H1 (cell line): ENCODE measurements around the gene IL4. TPM values are rescaled to one million over a fixed set of nuclear protein-coding genes. Genes with fewer than 3 reads are reported as not detected.

ENCODE experiments used
- BACH1 ChIP-seq: IDR thresholded peaks from 2 replicates; pipeline ENCODE4 v1.6.1; 2012; ENCODE audit warnings: low read length, improper control_type of control experiment
- BCL11A ChIP-seq, 2 experiments: IDR thresholded peaks; one replicate each; pipeline ENCODE4 v1.6.1; 2011; ENCODE audit warnings: low read depth in 2 of 2, low read length in 2 of 2, mild to moderate bottlenecking in 2 of 2
- BRCA1 ChIP-seq: IDR thresholded peaks from 2 replicates; pipeline ENCODE4 v1.6.1; 2012; ENCODE audit warnings: low read depth, low read length, improper control_type of control experiment
- SIN3A ChIP-seq, 2 experiments: IDR thresholded peaks in 1 of 2; conservative IDR thresholded peaks in 1 of 2; 2 replicates each; pipeline ENCODE4 v1.6.1; 2011 to 2012; ENCODE audit warnings: low read length in 2 of 2, improper control_type of control experiment in 1 of 2, low read depth in 1 of 2, mild to moderate bottlenecking in 1 of 2
- polyA plus RNA-seq, 7 experiments: library from polyadenylated mRNA; depleted of rRNA in 3 of 7; stranded (reverse) in 5 of 7; unstranded in 2 of 7; fragments of >200 nt in 5 of 7; fragments of 200-250 nt in 2 of 7; gene quantifications; 1 replicate in 5 of 7; 2 replicates in 1 of 7; 4 replicates in 1 of 7; pipeline versions ENCODE4 v1.2.1 to v1.2.3, GENCODE V29; 2011 to 2013; ENCODE audit warnings: missing spikeins in 2 of 7, mixed read lengths in 2 of 7
- total RNA-seq: library from RNA; stranded (reverse); fragmentation: NEBNext Ultra II Directional; extraction: Animal tissue kit (Norgen Biotek cat#: 25700); gene quantifications from 2 replicates; pipeline ENCODE4 v1.2.1, GENCODE V29; 2021
- TF ChIP-seq, protein P1 (sequence below): IDR thresholded peaks from 2 replicates; pipeline ENCODE4 v1.6.1; 2011; ENCODE audit warnings: low read length, improper control_type of control experiment

Gene IL4
- total and polyA plus RNA-seq, 2 of the 8 experiments (the other 6 are each of a cell fraction or from before 2014, with no cell fraction given) = not detected

DNA sequence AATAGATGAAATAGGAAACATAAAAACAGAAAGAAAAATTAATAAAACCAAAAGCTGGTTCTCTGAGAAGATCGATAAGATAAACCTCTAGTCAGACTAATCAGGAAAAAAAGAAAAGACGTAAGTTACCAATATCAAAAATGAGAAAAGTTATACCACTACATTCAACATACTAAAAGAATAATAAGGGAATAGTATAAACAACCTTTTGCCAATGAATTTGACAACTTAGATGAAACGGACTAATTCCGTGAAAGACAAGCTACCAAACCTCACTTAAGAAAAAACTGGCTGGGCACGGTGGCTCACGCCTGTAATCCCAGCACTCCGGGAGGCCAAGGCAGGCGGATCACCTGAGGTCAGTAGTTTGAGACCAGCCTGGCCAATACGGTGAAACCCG, 56.1 kb downstream of the IL4 start (continued):
- TF ChIP-seq SIN3A (conservative IDR thresholded peaks at IDR 0.05 in 1 of 2, IDR thresholded peaks at IDR 0.05 in 1 of 2; ENCODE audit: low read depth in 1 of 2, low read length in 2 of 2) (no peak), BRCA1 (no peak), BCL11A (IDR thresholded peaks at IDR 0.05; ENCODE audit: low read depth in 2 of 2, low read length in 2 of 2) (no peak), BACH1 (no peak)
- TF ChIP-seq, protein P1, sequence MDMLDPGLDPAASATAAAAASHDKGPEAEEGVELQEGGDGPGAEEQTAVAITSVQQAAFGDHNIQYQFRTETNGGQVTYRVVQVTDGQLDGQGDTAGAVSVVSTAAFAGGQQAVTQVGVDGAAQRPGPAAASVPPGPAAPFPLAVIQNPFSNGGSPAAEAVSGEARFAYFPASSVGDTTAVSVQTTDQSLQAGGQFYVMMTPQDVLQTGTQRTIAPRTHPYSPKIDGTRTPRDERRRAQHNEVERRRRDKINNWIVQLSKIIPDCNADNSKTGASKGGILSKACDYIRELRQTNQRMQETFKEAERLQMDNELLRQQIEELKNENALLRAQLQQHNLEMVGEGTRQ = no peak
- TF ChIP-seq, all 59 proteins: peak for 0

Other genes starting within 250 kb of the IL4 start
- gene IRF1, start 183.2 kb upstream of the IL4 start, total RNA-seq = 8.5 TPM in 2 replicates
- gene IRF1, start 183.2 kb upstream of the IL4 start, polyA plus RNA-seq (2011; rRNA removed) = 2.9 and 4.0 TPM in 2 replicates
- not detected in 2 replicates for gene IL5, start 130.5 kb upstream of the IL4 start, total RNA-seq
- gene IL5, start 130.5 kb upstream of the IL4 start, polyA plus RNA-seq (2011; rRNA removed) = not detected in 2 replicates
- 39.4 and 40.8 TPM in 2 replicates for gene RAD50, start 117.0 kb upstream of the IL4 start, total RNA-seq
- 6.4 and 10.1 TPM in 2 replicates for gene RAD50, start 117.0 kb upstream of the IL4 start, polyA plus RNA-seq (2011; rRNA removed)
- gene IL13, start 15.8 kb upstream of the IL4 start, total RNA-seq = not detected in 2 replicates
- not detected in 2 replicates for gene IL13, start 15.8 kb upstream of the IL4 start, polyA plus RNA-seq (2011; rRNA removed)
- 11.5 and 13.1 TPM in 2 replicates for gene KIF3A, start 63.6 kb downstream of the IL4 start, total RNA-seq
- gene KIF3A, start 63.6 kb downstream of the IL4 start, polyA plus RNA-seq (2011; rRNA removed) = 2.2 and 3.1 TPM in 2 replicates
- 1.4 TPM in 2 replicates for gene CCNI2, start 73.4 kb downstream of the IL4 start, total RNA-seq
- gene CCNI2, start 73.4 kb downstream of the IL4 start, polyA plus RNA-seq (2011; rRNA removed) = 1.3 and 2.3 TPM in 2 replicates
- 33.0 and 33.8 TPM in 2 replicates for gene SEPTIN8, start 103.2 kb downstream of the IL4 start, total RNA-seq
- 21.2 and 25.8 TPM in 2 replicates for gene SEPTIN8, start 103.2 kb downstream of the IL4 start, polyA plus RNA-seq (2011; rRNA removed)
- 0.09 and 0.10 TPM in 2 replicates for gene SOWAHA, start 139.3 kb downstream of the IL4 start, total RNA-seq
- gene SOWAHA, start 139.3 kb downstream of the IL4 start, polyA plus RNA-seq (2011; rRNA removed) = 0.11 and 0.17 TPM in 2 replicates
- 5.2 and 5.7 TPM in 2 replicates for gene SHROOM1, start 156.7 kb downstream of the IL4 start, total RNA-seq
- gene SHROOM1, start 156.7 kb downstream of the IL4 start, polyA plus RNA-seq (2011; rRNA removed) = 3.9 and 11.8 TPM in 2 replicates
- 0.34 TPM in 1 of 2 replicates, not detected in the other for gene GDF9, start 192.5 kb downstream of the IL4 start, total RNA-seq
- gene GDF9, start 192.5 kb downstream of the IL4 start, polyA plus RNA-seq (2011; rRNA removed) = 0.14 and 0.22 TPM in 2 replicates
- 282 and 293 TPM in 2 replicates for gene UQCRQ, start 192.7 kb downstream of the IL4 start, total RNA-seq
- gene UQCRQ, start 192.7 kb downstream of the IL4 start, polyA plus RNA-seq (2011; rRNA removed) = 177 and 195 TPM in 2 replicates
- gene LEAP2, start 199.7 kb downstream of the IL4 start, total RNA-seq = 1.1 and 2.9 TPM in 2 replicates
- gene LEAP2, start 199.7 kb downstream of the IL4 start, polyA plus RNA-seq (2011; rRNA removed) = 1.4 and 1.8 TPM in 2 replicates